Neural progenitor cell (in vitro differentiated cells): ENCODE results near the gene KIFC3.

Experiments used
- CTCF ChIP-seq: fragments of 200-600 bp; sonication (generic); IDR thresholded peaks from 2 replicates; pipeline ENCODE4 v1.5.1; 2017; ENCODE audit warnings: antibody characterized with exemption, mild to moderate bottlenecking
- EZH2 ChIP-seq: fragments of 200-600 bp; sonication (generic); IDR thresholded peaks from 2 replicates; pipeline ENCODE4 v1.6.1; 2017; ENCODE audit warnings: antibody characterized with exemption, mild to moderate bottlenecking, moderate library complexity
- EZH2phosphoT487 ChIP-seq: fragments of 200-600 bp; sonication (generic); IDR thresholded peaks from 2 replicates; pipeline ENCODE4 v1.6.1; 2017; ENCODE audit warnings: antibody characterized with exemption

- no peak for TF ChIP-seq CTCF
- no peak for TF ChIP-seq EZH2
- TF ChIP-seq EZH2phosphoT487, result no peak
Observed at GRCh38 chr16:57729182-57729484, 73.2 kb downstream of the KIFC3 start.
